NCI-H2107 treated with DMSO at 0.1 percent for 48 hours (cell line): ENCODE measurements around the gene PROSER1.
A peak's percentile ranks its signal among the peaks of the same experiment; 100 is the strongest.
"Not testable (repeated sequence)": the region's sequence is repeated elsewhere in the genome, so short reads cannot be mapped to it uniquely, and the experiment has no call there.

ENCODE experiments used
- DNase-seq: peaks from one replicate; lab custom pipeline; 2025; ENCODE audit not compliant: unreplicated experiment; lab: John Stamatoyannopoulos, UW

Gene PROSER1

GRCh38 chr13:39032150-39032549, 5.7 kb downstream of the PROSER1 start:
- no peak for DNase-seq

- no peak for DNase-seq
These were observed 12.5 kb downstream of the PROSER1 start for GRCh38 chr13:39025433-39025839.

GRCh38 chr13:39023761-39024160, 14.1 kb downstream of the PROSER1 start:
- DNase-seq, result no peak

GRCh38 chr13:39023316-39023715, 14.6 kb downstream of the PROSER1 start:
- no peak for DNase-seq

- DNase-seq, result no peak
These were observed 16.9 kb downstream of the PROSER1 start for GRCh38 chr13:39020853-39021462.

GRCh38 chr13:39016787-39017186, 21.1 kb downstream of the PROSER1 start:
- peak; percentile 29 for DNase-seq

- DNase-seq, result no peak
These were observed 21.8 kb downstream of the PROSER1 start for GRCh38 chr13:39016087-39016486.

- DNase-seq, result no peak
These were observed 24.4 kb downstream of the PROSER1 start for GRCh38 chr13:39013462-39013861.

GRCh38 chr13:39012608-39013007, 25.3 kb downstream of the PROSER1 start:
- DNase-seq, result no peak

- DNase-seq, result not testable (repeated sequence)
These were observed 31.3 kb downstream of the PROSER1 start for GRCh38 chr13:39006371-39007111.

- DNase-seq, result no peak
These were observed 39.1 kb downstream of the PROSER1 start for GRCh38 chr13:38998739-38999138.

GRCh38 chr13:38993381-38993780, 44.5 kb downstream of the PROSER1 start:
- no peak for DNase-seq

- no peak for DNase-seq
These were observed 47.2 kb downstream of the PROSER1 start, which contains the start of gene STOML3 for GRCh38 chr13:38990693-38991092. Gene STOML3 (minus strand): TSS chr13:38990831. CDS start chr13:38990721, 110 bp downstream.

GRCh38 chr13:38981096-38981495, 56.8 kb downstream of the PROSER1 start:
- no peak for DNase-seq

- DNase-seq, result peak; percentile 61
These were observed 57.2 kb downstream of the PROSER1 start for GRCh38 chr13:38980750-38981078.

- DNase-seq, result no peak
These were observed 57.8 kb downstream of the PROSER1 start for GRCh38 chr13:38979891-38980749.

GRCh38 chr13:38970380-38971051, 67.4 kb downstream of the PROSER1 start:
- DNase-seq, result no peak

- no peak for DNase-seq
These were observed 68.7 kb downstream of the PROSER1 start for GRCh38 chr13:38969187-38969586.

GRCh38 chr13:38967446-38967845, 70.4 kb downstream of the PROSER1 start:
- DNase-seq, result no peak

- no peak for DNase-seq
These were observed 72.6 kb downstream of the PROSER1 start for GRCh38 chr13:38965281-38965680.

GRCh38 chr13:38960175-38960574, 77.7 kb downstream of the PROSER1 start:
- DNase-seq, result no peak
